HG03575 (cell line): ENCODE measurements around the gene CROT.

ENCODE experiments used
- ATAC-seq: cut with Tn5 transposase; IDR thresholded peaks from one replicate; pipeline ENCODE4 v1.9.1; 2021; ENCODE audit not compliant: unreplicated experiment, insufficient number of reproducible peaks, low FRiP score; ENCODE audit errors: extremely low read depth

The CROT gene

GRCh38 chr7:87337331-87337730 is 8.1 kb upstream of the CROT start:
- no peak for ATAC-seq

DNA sequence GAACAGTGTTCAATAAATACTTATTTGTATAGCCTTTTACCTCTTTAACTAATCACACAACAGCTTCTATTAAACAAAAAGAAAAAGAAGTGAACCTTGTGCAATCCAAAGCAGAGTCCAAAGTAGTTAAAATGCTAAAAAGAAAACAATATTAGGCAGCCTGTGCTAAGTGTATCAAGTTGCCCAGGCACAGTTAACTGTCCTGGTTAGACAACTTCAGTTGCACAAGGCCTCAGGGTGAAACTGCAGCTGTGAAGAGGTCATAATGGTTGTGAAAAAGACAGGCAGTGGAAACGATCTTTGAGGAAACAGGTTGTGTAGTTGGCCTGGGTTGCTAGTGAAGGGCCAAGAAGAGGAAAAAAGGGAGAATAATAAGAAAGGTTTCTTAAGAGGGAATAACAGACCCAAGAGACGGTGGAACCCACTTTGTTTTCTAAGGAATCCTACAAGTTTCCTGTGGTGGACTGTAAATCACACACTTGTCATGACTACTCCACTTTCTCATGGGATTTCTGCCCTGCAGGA is 6.0 kb upstream of the CROT start:
- ATAC-seq, result no peak

DNA sequence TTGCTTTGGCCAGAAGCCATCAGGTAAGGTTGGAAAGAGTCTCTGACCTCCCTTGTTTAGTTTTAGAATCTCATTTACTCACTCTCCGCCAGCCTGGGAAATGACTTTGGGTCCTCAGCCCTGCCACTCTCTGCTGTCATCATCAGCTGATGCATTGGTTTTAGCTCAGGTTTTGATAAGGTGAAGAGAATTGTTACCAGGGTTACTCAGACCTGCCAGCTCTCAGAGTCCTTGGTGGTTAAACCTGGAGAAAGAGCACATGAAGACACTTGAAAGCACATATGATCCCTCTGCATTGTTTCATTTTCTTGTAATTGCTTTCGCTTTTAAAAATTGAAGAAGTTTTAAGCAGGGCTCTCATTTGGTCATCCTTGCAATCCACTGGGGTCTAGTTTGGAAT is 4.0 kb upstream of the CROT start:
- no peak for ATAC-seq

GRCh38 chr7:87342231-87342630 is 3.2 kb upstream of the CROT start:
- ATAC-seq, result no peak

DNA sequence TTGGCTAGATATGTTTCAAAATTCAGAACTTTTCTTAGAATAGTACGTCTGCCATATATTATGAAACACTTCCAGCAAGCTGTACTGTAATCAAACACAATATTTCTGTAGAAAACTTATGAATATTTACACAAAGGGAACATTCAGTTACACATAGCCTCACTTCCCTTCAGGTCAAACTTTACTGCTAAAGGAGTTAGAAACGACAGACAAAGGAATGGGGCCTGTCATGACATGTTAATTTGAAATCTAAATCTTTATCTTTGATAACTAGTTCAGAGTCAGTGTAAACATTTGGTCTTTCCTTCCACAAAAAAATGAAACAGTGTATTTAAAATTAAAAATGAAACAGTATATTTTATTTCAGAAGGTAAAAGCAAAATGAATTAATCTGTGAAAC is 1.0 kb upstream of the CROT start:
- no peak for ATAC-seq

DNA sequence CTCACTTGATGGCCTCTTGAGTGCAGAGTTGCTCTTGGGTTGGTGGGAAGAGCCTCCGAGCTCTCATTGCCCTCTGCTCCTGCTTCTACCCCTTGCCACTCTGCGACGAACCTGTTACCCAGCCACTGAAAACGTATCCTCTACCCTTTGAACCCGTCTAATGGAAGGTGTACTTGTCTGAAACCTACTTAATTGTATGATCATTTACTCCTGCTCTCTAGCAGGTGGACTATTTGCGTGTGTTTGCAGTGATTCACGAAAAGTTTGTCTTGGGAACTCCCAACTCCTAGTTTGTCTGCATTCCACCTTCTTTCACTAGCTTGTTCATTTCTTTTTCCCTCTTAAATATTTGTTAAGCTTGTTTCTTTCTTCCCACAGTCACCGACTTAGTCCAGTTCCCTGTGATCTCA is 503 bp downstream of the CROT start:
- ATAC-seq, result no peak

DNA sequence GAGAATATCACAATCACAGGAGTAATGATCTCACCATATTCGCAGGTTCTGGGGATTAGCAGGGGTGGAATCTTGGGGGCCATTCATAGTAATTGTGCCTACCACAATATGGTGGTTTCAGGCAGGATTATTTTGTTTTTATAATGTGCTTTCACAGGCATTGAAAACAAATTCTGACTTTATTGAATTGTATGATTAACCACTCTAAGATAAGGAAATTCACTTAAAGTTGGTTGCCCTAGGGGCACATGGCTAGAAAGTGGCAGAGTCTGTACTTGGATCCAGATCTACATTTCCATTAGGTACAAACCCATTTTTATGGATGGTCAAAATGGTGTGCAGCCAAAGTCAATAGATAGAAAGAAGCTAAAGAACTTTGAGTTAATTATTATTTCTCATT is 1.7 kb downstream of the CROT start:
- ATAC-seq, result no peak

- no peak for ATAC-seq
These were observed 2.2 kb downstream of the CROT start for GRCh38 chr7:87347664-87348063.

DNA sequence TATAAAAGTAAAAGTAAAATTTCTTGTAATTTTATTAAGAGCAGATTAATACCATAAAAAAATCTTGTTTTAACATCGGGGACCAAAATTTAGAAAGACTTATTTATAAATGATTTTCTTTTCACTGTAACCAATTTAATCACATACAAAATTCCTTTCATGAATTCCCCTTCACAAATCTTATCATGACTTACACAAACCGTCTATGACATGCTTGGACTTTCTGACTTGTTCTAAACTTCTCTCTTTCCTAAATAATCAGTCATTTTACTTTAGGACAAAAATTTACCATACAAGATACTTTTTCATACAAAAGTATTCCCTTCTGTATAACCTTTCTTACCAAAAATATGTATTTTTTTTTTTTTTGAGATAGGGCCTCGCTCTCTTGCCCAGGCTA is 9.3 kb downstream of the CROT start:
- no peak for ATAC-seq

DNA sequence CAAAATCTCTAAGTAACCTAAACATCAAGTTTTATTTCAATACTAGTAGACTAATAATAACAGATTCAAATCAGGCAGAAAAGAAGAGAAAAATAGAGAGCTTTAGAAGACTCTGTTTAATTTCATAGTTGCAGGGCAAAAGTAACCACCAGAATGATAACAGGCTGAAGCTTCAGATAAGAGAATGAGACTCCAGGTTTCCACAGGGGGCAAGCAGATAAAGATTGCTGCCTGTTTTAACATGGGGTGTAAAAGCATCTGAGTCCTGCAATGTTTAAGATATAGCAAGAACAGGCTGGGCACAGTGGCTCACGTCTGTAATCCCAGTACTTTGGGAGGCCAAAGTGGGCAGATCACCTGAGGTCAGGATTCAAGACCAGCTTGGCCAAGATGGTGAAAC is 11.0 kb downstream of the CROT start:
- ATAC-seq, result no peak

GRCh38 chr7:87359366-87359765 is 13.9 kb downstream of the CROT start:
- no peak for ATAC-seq

- ATAC-seq, result no peak
These were observed 15.9 kb downstream of the CROT start for GRCh38 chr7:87361320-87361719.

DNA sequence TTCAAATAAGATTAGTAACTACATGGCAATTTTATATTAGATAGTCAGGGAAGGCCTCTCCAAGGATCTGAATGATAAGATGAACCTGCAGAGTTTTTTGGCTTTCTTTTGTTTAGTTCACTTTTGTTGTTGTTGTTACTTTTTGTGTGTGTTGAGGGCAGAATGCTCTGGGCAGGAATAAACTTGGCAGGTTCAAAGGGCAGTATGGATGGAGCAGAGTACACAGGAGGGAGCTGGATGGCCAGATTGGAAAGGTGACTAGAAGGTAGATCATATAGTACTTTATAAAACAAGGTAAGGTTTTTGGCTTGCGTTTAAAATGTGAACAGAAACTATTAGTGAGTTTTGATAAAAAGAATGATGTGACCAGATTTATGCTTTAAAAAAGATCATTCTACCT is 17.9 kb downstream of the CROT start:
- ATAC-seq, result no peak

DNA sequence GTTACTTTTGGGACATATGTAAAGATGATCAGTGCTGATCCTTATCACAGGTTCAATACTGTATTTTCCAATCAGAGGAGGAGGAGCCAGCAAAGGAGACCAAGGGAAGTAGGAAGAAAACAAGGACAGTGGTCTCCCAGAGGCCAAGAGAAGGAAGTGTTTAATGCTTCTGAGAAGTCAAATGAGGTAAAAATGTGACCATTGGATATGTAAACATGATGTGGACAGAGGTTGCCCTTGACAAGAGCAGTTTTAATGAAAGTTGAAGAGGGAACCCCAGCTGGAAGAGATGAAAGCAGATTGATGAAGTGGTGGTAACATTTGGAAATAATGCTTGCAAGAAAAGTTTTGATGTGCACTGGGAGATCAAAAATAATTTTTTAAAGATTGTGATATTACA is 18.8 kb downstream of the CROT start:
- ATAC-seq, result no peak

GRCh38 chr7:87369216-87369615 is 23.8 kb downstream of the CROT start:
- ATAC-seq, result no peak

- no peak for ATAC-seq
These were observed 25.3 kb downstream of the CROT start for GRCh38 chr7:87370660-87371180.

DNA sequence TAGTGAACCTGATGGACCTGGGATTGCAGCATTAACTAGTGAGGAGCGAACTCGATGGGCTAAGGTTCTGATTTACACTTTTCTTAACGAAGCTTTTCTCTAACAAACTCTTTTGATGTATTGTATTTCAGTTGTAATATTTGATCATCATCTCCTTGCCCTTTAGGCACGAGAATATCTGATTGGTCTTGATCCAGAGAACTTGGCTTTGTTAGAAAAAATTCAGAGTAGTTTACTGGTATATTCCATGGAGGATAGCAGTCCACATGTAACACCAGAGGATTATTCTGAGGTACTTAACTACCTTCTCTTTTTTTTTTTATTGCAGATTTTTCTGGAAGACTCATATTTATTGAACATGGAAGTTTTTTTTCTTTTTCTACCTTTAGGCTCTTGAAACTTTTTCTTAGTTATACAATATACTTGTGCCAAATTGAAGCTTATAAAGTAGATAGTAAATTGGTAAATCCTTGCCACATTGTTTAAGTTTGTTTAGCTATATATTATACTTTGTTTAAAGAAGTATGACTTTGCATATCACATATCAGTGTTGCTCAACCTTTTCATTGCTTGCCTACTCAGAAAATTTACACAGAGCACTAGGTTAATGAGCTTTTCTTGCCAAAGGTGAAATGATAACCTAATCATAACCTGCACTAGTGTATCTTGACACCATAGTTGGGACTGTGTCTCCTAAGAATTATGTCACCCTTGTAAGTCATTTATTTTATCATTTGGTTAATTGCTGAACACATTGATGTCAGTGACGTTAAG is 30.4 kb downstream of the CROT start:
- no peak for ATAC-seq

GRCh38 chr7:87380905-87381304 is 35.4 kb downstream of the CROT start:
- no peak for ATAC-seq

DNA sequence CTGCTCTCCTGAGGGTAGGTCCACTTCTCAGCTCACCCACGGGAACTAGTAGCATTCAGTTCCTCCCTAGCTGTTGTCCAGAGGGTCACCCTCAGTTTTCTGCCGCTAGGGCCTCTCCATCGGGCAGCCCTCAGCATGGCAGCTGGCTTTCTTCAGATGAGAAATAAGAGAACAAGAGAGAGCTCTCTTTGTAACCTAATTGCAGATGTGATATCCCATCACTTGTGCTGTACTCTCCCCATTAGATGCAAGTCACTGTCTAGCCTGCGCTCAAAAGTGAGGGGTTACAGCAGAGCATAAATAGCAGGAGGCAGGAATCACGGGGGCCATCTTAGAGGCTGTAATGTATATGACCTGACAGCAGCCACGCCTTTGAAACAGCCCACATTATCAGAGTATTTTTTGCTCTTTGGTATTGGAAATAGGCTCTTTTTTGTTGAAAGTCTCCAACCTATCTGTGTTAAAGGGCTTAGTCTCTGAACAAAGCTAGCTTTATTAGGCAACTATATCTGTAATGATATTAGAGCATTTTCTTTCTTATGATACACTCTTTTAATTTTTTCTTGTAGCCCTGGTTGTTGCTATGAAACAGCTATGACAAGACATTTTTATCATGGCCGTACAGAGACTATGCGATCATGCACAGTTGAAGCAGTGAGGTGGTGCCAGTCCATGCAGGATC is 45.7 kb downstream of the CROT start:
- no peak for ATAC-seq

DNA sequence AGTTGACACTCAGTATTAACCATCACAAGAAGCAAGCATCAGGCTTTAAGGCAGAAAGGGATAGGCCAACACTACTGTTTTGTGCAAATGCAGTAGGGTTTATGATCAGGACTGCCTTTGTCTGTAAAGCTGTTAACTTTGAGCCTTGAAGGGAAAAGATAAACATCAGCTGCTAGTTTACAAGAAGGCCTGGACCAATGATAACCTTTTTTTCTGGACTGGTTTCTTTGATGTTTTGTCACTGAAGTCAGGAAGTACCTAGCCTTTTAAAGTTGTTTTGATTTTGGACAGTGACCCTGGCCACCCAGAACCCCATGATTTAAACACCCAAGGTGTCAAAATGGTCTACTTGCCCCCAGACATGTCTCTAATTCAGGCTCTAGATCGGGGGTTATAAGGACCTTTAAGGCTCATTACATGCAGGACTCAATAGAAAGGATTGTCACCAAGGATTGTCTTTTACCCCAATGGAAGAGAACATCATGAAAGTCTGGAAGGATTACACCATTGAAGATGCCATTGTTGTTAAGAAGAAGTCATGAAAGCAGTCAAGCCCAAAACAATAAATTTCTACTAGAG is 50.1 kb downstream of the CROT start:
- ATAC-seq, result no peak
